Karpas-422 (cell line): ENCODE data around the gene MYF5. TPM values are rescaled to one million over a fixed set of nuclear protein-coding genes. Genes with fewer than 3 reads are reported as not detected.
"Not testable (repeated sequence)": the region's sequence is repeated elsewhere in the genome, so short reads cannot be mapped to it uniquely, and the experiment has no call there.

Source experiments
- DNase-seq: peaks from one replicate; pipeline ENCODE4 v3.0.0-alpha.2; 2015
- H2AFZ ChIP-seq: fragments of 200-600 bp; sonication (generic); 2 replicates; pipeline ENCODE4 v1.6.1; 2014; ENCODE audit warnings: antibody characterized with exemption, low read length, mixed read lengths
- H3K27ac ChIP-seq: fragments of 200-600 bp; sonication (generic); 2 replicates; pipeline ENCODE4 v1.5.1; 2014; ENCODE audit warnings: mild to moderate bottlenecking, low read length, moderate library complexity
- H3K27me3 ChIP-seq: fragments of 200-600 bp; sonication (generic); 2 replicates; pipeline ENCODE4 v1.6.1; 2014; ENCODE audit warnings: low read length, mixed read lengths
- H3K36me3 ChIP-seq: fragments of 200-600 bp; sonication (generic); 2 replicates; pipeline ENCODE4 v1.6.1; 2014; ENCODE audit warnings: low read length, mixed read lengths; ENCODE audit not compliant: insufficient read depth
- H3K4me1 ChIP-seq: fragments of 200-600 bp; sonication (generic); 2 replicates; pipeline ENCODE4 v1.6.1; 2014; ENCODE audit warnings: mild to moderate bottlenecking, low read length, mixed read lengths
- H3K4me2 ChIP-seq: fragments of 200-600 bp; sonication (generic); 2 replicates; pipeline ENCODE4 v1.6.1; 2014; ENCODE audit warnings: low read length, low read depth, mild to moderate bottlenecking; ENCODE audit not compliant: poor library complexity, severe bottlenecking
- H3K4me3 ChIP-seq: fragments of 200-600 bp; sonication (generic); 2 replicates; pipeline ENCODE4 v1.5.1; 2014; ENCODE audit warnings: mild to moderate bottlenecking, antibody characterized with exemption, low read length, mixed read lengths
- H3K79me2 ChIP-seq: fragments of 200-600 bp; sonication (generic); 2 replicates; pipeline ENCODE4 v1.6.1; 2014; ENCODE audit warnings: mild to moderate bottlenecking, low read length, mixed read lengths
- H3K9ac ChIP-seq: fragments of 200-600 bp; sonication (generic); 2 replicates; pipeline ENCODE4 v1.6.0; 2014; ENCODE audit warnings: low read length
- H3K9me2 ChIP-seq: fragments of 200-600 bp; sonication (generic), shearing (Covaris generic); replicated peaks from 2 replicates; pipeline ENCODE4 v1.6.0; 2014; ENCODE audit warnings: mild to moderate bottlenecking, low read length, moderate library complexity; ENCODE audit not compliant: insufficient read depth
- H3K9me3 ChIP-seq: fragments of 300-700, 200-600 bp; sonication (generic); 2 replicates; pipeline ENCODE4 v1.6.1; 2014; ENCODE audit warnings: low read length, mixed read lengths
- H4K20me1 ChIP-seq: fragments of 200-600 bp; sonication (generic); 2 replicates; pipeline ENCODE4 v1.6.1; 2014; ENCODE audit warnings: mild to moderate bottlenecking, antibody characterized with exemption, low read length, low read depth; ENCODE audit not compliant: insufficient read depth
- total RNA-seq: library from RNA; depleted of rRNA; stranded (reverse); fragments of >200 nt; shearing (Covaris generic); gene quantifications from 2 replicates; pipeline ENCODE4 v1.2.3, GENCODE V29; 2014; ENCODE audit warnings: low replicate concordance; rRNA removed

MYF5 gene
- total RNA-seq: not detected in 2 replicates

- no peaks in the 10 kb centered on the region for H3K9me2 ChIP-seq
- no peaks in the 10 kb centered on the region for H3K4me1 ChIP-seq
- no peak within 1 kb of the TSS for H3K4me3 ChIP-seq
- H3K27ac ChIP-seq: no peak within 1 kb of the TSS
- H3K4me2 ChIP-seq: no peak within 1 kb of the TSS
- no peaks in the 10 kb centered on the region for H3K36me3 ChIP-seq
- no peak within 1 kb of the TSS for H2AFZ ChIP-seq
- H3K79me2 ChIP-seq: no peaks in the 10 kb centered on the region
- H3K9ac ChIP-seq: no peak within 1 kb of the TSS
- no peaks in the 10 kb centered on the region for H4K20me1 ChIP-seq
- H3K9me3 ChIP-seq: no peaks in the 10 kb centered on the region
- DNase-seq: no peak
- no peaks in the 10 kb centered on the region for H3K27me3 ChIP-seq
Observed at GRCh38 chr12:80716696-80717469, at the start of gene MYF5. MYF5 (plus strand) TSS chr12:80716912; CDS start chr12:80717064, 152 bp downstream.

GRCh38 chr12:80670214-80670613 lies 46.5 kb upstream of the MYF5 start:
- Histone ChIP-seq H3K27me3 (no peaks in the 10 kb centered on the region), H2AFZ (no peak overlapping the region), H3K9ac (no peak overlapping the region), H3K4me3 (no peak overlapping the region), H3K36me3 (no peaks in the 10 kb centered on the region), H3K79me2 (no peaks in the 10 kb centered on the region), H3K4me2 (no peak overlapping the region), H3K4me1 (no peaks in the 10 kb centered on the region), H3K27ac (no peak overlapping the region), H3K9me3 (no peaks in the 10 kb centered on the region), H3K9me2 (no peaks in the 10 kb centered on the region), H4K20me1 (no peaks in the 10 kb centered on the region)
- DNase-seq: no peak

- H4K20me1 ChIP-seq, H3K9ac ChIP-seq, H3K4me2 ChIP-seq, H3K27me3 ChIP-seq, H3K79me2 ChIP-seq, H3K27ac ChIP-seq, DNase-seq, H3K9me2 ChIP-seq, H2AFZ ChIP-seq, H3K4me3 ChIP-seq, H3K9me3 ChIP-seq, H3K4me1 ChIP-seq, H3K36me3 ChIP-seq: not testable (repeated sequence)
Observed at GRCh38 chr12:80676042-80676636, 40.6 kb upstream of the MYF5 start.

- Histone ChIP-seq H3K4me3 (no peak overlapping the region), H3K9ac (no peak overlapping the region), H2AFZ (no peak overlapping the region), H3K9me3 (no peaks in the 10 kb centered on the region), H3K9me2 (no peaks in the 10 kb centered on the region), H3K27ac (no peak overlapping the region), H3K27me3 (no peaks in the 10 kb centered on the region), H3K4me2 (no peak overlapping the region), H3K79me2 (no peaks in the 10 kb centered on the region), H3K36me3 (no peaks in the 10 kb centered on the region), H3K4me1 (no peaks in the 10 kb centered on the region), H4K20me1 (no peaks in the 10 kb centered on the region)
- DNase-seq: no peak
Observed at GRCh38 chr12:80676856-80677255, 39.9 kb upstream of the MYF5 start.

GRCh38 chr12:80677994-80678393 lies 38.7 kb upstream of the MYF5 start:
- no peak for DNase-seq
- no peaks in the 10 kb centered on the region for H4K20me1 ChIP-seq
- H3K4me1 ChIP-seq: no peaks in the 10 kb centered on the region
- H2AFZ ChIP-seq: no peak overlapping the region
- no peaks in the 10 kb centered on the region for H3K27me3 ChIP-seq
- H3K79me2 ChIP-seq: no peaks in the 10 kb centered on the region
- no peak overlapping the region for H3K9ac ChIP-seq
- no peak overlapping the region for H3K27ac ChIP-seq
- H3K9me3 ChIP-seq: no peaks in the 10 kb centered on the region
- no peak overlapping the region for H3K4me3 ChIP-seq
- no peak overlapping the region for H3K4me2 ChIP-seq
- no peaks in the 10 kb centered on the region for H3K9me2 ChIP-seq
- no peaks in the 10 kb centered on the region for H3K36me3 ChIP-seq

- Histone ChIP-seq H3K27me3 (no peaks in the 10 kb centered on the region), H2AFZ (no peak overlapping the region), H3K79me2 (no peaks in the 10 kb centered on the region), H3K9me3 (no peaks in the 10 kb centered on the region), H4K20me1 (no peaks in the 10 kb centered on the region), H3K27ac (no peak overlapping the region), H3K4me1 (no peaks in the 10 kb centered on the region), H3K36me3 (no peaks in the 10 kb centered on the region), H3K4me3 (no peak overlapping the region), H3K9me2 (no peaks in the 10 kb centered on the region), H3K9ac (no peak overlapping the region), H3K4me2 (no peak overlapping the region)
- no peak for DNase-seq
Observed at GRCh38 chr12:80679346-80680131, 37.2 kb upstream of the MYF5 start.

- no peaks in the 10 kb centered on the region for H3K4me1 ChIP-seq
- H3K27me3 ChIP-seq: no peaks in the 10 kb centered on the region
- H3K36me3 ChIP-seq: no peaks in the 10 kb centered on the region
- H3K9ac ChIP-seq: no peak overlapping the region
- no peak overlapping the region for H3K4me2 ChIP-seq
- no peak overlapping the region for H3K27ac ChIP-seq
- H2AFZ ChIP-seq: no peak overlapping the region
- no peak overlapping the region for H3K4me3 ChIP-seq
- DNase-seq: no peak
- no peaks in the 10 kb centered on the region for H3K9me3 ChIP-seq
- no peaks in the 10 kb centered on the region for H3K9me2 ChIP-seq
- H4K20me1 ChIP-seq: no peaks in the 10 kb centered on the region
- no peaks in the 10 kb centered on the region for H3K79me2 ChIP-seq
Observed at GRCh38 chr12:80681287-80681686, 35.4 kb upstream of the MYF5 start.

- Histone ChIP-seq H3K4me3 (no peak overlapping the region), H3K4me1 (no peaks in the 10 kb centered on the region), H3K27ac (no peak overlapping the region), H3K27me3 (no peaks in the 10 kb centered on the region), H3K9me3 (no peaks in the 10 kb centered on the region), H3K9me2 (no peaks in the 10 kb centered on the region), H3K79me2 (no peaks in the 10 kb centered on the region), H3K4me2 (no peak overlapping the region), H3K9ac (no peak overlapping the region), H2AFZ (no peak overlapping the region), H4K20me1 (no peaks in the 10 kb centered on the region), H3K36me3 (no peaks in the 10 kb centered on the region)
- no peak for DNase-seq
Observed at GRCh38 chr12:80681786-80682185, 34.9 kb upstream of the MYF5 start.
